HG03457 (cell line): Measurements from ENCODE around the gene NDUFS1.

Source experiments
- ATAC-seq: cut with Tn5 transposase; IDR thresholded peaks from one replicate; pipeline ENCODE4 v1.9.1; 2021; ENCODE audit warnings: moderate number of reproducible peaks; ENCODE audit not compliant: unreplicated experiment

Gene NDUFS1

DNA sequence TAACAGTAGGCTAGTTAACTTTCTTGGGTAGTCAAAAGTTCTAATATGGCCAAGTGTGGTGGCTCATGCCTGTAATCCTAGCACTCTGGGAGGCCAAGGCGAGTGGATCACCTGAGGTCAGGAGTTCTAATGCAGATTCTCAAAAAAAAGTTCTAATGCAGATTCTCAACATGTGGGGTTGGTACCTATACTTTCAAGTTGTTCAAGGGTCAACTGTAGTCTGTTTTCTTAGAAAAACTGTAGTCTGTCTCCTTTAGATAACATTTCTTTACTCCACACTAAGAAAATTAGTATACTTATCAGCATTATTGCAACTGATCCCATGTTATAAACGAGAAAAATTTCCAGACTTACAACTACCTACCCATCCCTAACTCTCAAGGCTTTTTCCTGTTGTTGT, 89.8 kb downstream of the NDUFS1 start:
- no peak for ATAC-seq

DNA sequence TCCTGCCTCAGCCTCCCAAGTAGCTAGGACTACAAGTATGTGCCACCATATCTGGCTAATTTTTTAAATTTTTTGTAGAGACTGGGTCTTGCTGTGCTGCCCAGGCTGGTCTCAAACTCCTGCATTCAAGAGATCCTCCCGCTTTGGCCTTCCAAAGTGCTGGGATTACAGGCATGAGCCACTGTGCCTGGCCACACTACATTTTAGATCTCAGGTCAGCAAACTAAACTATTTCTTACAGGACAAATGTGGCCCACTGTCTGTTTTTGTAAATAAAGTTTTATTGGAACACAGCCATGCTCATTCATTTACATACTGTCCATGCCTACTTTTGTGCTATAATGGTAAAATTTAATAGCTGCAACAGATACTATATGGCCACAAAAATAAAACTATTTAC, 91.0 kb downstream of the NDUFS1 start:
- no peak for ATAC-seq
